Measurements from ENCODE around the gene OR4E2. TPM values are rescaled to one million over a fixed set of nuclear protein-coding genes. Genes with fewer than 3 reads are reported as not detected.
"Not testable (repeated sequence)": the region's sequence is repeated elsewhere in the genome, so short reads cannot be mapped to it uniquely, and the experiment has no call there.

The OR4E2 gene, protein sequence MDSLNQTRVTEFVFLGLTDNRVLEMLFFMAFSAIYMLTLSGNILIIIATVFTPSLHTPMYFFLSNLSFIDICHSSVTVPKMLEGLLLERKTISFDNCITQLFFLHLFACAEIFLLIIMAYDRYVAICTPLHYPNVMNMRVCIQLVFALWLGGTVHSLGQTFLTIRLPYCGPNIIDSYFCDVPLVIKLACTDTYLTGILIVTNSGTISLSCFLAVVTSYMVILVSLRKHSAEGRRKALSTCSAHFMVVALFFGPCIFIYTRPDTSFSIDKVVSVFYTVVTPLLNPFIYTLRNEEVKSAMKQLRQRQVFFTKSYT
- total RNA-seq (2014; rRNA removed; shearing (Covaris generic)): not detected in 2 replicates

DNA sequence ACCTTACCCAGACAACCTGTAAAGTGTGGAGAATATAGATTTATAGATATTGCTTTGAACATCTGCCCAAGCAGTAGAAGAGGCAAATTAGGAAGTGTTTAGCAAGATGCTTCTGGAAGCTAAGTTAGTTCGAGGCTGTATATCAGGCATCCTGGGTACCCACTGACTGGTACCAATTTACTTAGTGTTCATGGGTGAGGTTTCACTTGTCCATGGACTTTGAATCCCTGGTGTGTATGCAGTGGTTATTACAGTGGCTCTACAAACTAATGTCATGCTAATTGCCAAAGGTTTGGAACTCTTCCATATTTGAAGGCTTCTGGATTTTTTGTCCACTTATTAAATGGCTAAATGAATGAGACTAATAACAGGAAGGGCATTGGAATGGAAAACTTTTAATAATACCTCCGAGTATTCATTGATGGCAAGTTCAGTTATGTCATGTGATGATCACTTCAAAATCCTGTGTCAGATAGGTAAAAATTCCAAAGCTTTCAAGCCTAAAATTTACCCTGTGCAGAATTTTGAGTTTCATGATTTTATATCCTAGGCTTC lies at the start of gene OR4E2:
TSS of gene OR4E2 (plus strand) at position 505 of the 555 bp plus-strand sequence. CDS start 11,248 bp downstream, outside the sequence.
- no peak for DNase-seq (ENCODE audit: low spot score)

DNA sequence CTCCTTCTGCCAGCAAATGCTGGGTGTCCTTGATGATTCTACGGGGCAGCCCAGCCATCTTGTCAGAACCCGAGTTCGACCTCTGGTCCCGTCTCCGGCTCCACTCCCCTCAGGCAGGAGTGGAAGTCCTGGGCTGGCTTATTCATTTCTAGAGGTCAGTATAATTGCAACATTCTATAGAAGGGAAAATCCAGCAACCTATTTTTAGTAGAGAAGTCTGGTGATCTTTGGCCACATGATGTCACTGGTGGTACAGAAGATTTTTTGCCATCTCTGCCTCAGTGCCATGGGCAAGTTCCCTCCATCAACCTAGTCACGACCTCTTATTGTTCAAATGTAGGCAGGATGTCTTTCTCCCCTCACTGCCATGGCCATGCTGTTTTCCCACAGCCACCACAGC lies 41.3 kb upstream of the OR4E2 start:
- no peak for DNase-seq (ENCODE audit: low spot score)

DNA sequence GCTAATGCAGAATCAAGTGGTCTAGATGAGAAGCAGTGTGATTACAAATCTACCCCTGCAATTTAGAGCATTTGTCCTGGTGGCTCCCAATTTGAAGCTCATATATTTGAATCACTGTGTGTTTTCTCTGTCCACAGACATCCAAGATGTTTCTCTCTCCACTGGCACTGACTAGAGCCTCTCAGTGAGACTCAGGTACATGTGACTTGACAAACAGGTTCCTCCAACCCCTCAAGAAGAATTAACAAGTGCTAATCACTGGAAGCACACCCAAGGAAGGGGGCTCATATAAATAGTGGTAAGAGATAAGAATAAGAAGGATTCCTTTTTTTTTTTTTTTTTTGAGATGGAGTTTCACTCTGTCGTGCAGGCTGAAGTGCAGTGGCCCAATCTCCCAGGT lies 39.4 kb upstream of the OR4E2 start:
- no peak for DNase-seq (ENCODE audit: low spot score)

DNA sequence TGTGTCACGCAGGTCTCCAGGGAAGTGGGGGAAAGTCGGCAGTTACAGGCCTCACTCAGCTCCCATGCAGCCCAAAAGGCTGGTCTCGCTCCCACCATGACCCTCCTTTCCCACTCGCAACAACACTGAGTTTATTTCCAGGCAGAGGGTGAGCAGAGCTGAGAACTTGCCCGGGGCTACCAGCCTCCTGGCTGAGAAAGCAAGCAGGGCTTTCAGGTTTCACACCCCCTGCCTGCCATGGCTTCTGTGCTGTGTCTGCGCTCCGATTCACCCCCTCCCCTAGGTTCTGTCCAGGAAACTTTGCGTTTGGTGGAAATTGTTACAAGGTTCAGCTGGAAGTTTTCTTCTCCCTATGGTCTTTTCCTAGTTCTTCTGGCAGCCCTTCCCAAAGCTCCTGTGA lies 36.0 kb upstream of the OR4E2 start:
- DNase-seq (ENCODE audit: low spot score): no peak

DNA sequence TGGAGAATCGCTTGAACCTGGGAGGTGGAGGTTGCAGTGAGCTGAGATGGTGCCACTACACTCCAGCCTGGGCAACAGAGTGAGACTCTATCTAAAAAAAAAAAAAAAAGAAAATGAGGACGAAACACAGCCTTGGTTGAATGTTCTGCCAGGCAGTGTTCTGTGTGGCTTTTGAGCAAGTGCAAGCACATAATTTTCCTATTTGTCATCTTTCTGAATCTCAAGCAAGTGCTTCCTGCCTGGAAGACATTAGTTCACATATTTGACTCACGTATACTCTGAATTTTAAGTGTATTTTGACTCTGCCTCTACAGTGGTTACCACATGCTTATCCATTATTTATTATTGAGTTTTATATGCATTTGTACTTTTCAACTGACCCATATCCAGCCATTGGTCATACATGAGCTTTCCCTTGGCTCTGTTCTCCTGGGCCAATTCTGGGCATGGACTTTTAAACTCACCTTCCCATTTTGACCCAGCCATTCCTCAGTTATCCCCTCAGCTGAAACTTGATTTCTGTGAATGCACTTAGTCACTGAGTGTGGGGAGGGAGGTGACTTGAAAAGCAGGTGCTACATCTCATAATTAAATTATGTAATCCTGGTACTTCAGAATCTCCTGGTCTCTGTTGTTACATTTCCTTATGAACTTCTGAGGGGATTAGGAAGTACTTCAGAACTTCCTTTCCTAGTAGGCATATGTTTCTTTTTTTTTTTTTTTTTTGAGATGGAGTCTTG lies 27.0 kb upstream of the OR4E2 start:
- DNase-seq (ENCODE audit: low spot score): no peak

DNA sequence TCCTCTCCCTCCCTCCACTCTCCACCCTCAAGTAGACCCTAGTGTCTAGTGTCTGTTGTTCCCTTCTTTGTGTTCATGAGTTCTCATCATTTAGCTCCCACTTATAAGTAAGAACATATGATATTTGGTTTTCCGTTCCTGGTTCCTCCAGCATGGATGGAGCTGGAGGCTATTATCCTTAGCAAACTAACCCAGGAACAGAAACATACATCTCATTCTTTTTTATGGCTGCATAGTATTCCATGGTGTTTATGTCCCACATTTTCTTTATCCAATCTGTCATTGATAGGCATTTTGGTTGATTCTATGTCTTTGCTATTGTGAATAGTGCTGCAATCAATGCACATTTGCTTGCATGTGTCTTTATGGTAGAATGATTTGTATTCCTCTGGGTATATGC lies 23.1 kb upstream of the OR4E2 start:
- not testable (repeated sequence) for DNase-seq (ENCODE audit: low spot score)

DNA sequence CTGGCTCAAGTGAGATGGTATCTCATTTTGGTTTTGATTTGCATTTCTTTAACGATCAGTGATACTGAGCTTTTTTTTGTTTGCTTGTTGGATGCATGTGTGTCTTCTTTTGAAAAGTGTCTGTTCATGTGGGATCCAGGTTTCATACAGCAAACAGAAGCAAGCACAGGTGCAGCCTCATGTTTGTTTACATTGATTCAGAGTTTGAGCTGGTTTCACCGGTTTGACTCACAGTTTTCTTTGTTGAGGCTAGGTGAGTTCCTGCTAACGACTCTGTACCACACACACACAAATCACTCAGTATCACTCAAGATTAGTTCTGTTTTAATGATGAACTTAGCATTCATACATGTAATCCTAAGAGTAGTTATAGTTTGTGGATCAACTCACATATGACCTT lies 22.6 kb upstream of the OR4E2 start:
- no peak for DNase-seq (ENCODE audit: low spot score)

DNA sequence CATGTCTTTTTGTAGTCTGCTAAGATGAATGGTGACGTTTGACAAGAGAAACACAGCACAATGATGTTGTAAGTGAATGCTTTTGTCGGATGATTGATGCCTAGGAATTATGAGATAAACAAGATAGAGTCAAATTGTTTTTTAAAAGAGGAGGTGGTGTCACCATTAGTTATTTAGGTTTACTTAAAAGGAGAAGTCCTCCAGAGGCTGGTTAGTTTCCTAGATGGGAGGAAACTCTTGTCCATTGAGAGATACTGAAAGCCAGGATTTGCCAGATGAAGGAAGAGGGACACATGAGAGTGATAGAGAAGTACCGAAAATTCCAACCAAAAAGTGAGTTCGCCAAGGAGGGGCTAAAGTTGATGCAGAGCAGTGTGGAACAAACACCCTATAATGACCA lies 18.8 kb upstream of the OR4E2 start, which contains the start of gene OR10G2:
TSS of gene OR10G2 (minus strand) at position 101 of the 400 bp plus-strand sequence. CDS start at position 3, 98 bp downstream.
- no peak for DNase-seq (ENCODE audit: low spot score)

DNA sequence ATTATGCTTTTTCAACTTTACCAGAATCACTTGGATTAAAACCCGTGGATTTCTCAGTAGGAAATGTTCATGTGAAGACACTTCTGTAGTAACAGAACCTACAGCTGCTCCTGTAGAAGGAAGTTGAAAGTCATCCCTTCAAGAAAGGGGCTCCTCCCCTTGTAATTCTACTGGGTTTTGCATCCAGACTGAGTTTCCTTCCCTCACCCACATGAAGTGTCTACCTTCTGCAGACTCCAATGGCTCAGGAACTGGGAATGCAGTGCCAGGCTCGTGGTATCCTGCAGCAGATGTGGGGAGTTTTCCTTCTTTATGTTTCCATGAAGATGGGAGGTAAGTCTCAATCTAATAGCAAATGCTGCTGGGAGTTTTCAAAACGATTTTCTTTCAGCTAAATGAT lies 11.0 kb upstream of the OR4E2 start:
- no peak for DNase-seq (ENCODE audit: low spot score)

DNA sequence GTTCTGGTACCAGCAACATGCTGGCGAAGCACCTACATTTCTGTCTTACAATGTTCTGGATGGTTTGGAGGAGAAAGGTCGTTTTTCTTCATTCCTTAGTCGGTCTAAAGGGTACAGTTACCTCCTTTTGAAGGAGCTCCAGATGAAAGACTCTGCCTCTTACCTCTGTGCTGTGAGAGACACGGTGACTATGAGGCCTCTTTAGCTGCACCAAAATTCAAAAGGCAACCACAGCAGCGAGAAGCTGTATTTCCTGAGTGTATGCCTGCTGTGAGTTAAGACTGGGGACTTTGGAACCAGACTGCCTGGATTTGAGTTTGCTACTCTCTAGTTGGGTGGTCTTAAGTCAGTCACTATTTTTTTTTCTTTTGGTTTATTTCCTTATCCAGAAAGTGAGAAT lies 10.2 kb upstream of the OR4E2 start:
- no peak for DNase-seq (ENCODE audit: low spot score)

DNA sequence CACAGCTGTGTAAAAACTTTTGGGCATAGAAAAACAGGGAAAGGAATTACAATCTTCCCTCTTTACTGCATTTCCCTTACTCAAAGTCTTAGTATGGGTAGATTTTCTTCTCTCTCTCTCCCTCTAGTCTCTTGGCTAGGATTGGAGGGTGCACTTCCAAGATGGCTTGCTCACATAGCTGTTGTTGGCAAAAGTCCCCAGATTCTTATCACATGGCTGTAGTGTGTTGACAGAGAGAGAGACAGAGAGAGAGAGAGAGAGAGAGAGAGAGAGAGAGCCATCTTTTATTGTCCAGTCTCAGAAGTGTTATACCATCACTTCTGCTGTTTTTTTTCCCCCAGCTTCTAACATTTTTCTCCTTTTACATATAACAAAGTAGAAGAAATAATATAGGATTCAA lies 6.3 kb upstream of the OR4E2 start:
- DNase-seq (ENCODE audit: low spot score): peak; percentile 20

DNA sequence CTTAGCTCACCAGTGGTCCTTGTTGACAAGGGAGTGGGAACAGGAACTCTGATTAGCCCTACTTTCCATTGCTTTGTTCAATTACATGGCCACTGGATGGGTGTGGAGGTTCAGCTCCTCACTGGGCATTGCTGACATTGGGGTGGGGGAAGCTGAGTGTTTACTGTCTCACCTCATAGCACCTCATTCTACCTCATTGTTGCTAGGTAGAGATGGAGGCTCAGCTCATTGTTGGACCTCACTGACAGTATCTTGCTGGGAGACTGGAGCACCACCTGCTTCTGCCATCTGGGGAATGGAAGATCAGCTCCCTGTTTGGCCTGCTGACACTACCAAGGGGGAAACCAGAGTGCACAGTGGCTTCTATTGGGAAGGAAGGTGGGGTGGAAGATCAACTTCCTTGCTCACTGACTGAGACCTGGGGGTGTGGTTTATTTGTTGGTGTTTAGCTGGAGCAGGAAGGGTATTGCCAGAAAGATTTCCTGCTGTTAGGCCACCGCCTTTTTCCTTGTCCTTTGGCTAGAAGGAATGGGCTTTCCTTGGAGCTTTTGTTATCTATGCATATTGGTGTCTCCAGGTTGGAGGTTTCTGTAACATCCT lies 1.3 kb upstream of the OR4E2 start:
- no peak for DNase-seq (ENCODE audit: low spot score)

DNA sequence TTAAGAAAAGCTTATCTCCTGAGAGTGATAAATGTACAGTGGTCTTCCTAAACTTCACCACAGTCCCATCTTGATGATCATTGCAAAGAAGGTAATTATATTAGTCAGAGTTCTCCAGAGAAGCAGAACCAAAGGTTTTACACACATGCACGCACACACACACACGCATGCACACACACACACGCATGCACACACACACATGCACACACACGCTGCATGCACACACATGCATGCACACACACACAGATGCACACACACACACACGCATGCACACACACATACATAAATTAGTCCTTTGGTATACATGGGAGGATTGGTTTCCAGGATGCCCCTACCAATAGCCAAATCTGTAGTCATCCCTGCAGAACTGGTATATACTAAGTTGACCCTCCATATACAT lies 580 bp downstream of the OR4E2 start:
- no peak for DNase-seq (ENCODE audit: low spot score)

DNA sequence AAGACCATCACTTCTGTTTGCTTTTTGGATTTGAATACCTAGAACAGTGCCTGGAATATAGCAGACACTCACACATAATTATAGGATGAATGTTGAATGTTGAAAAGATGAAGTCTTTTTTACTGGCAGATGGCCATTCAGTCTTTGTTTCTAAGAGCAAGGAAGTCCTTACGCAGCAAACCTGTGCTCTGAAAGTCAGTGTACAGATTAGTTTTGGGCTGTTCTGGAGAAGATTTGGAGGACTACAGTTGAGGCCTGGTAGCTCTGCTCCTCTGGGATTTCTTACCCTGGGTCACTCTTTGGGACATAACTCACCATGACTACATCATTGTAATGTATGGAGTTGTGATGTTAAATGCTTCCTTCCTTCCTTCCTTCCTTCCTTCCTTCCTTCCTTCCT lies 3.3 kb downstream of the OR4E2 start:
- DNase-seq (ENCODE audit: low spot score): no peak

DNA sequence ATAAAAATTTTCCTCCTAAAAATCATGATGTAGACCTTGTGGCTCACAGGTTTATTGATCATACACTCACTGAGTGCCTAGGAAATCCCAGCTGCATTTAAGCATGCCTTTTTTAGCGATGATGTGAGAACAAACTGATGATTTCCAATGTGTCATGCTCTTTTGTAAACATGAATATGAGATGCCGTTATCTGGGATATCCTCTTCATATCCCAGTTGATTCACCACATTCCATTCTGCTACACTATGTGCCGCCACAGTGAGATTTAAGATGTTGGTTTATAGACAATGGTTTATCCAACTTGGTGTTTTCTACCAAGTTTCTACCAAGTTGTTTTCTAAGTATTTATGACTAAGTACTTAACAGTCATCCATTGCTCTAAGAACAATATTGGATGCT lies 14.7 kb downstream of the OR4E2 start:
- DNase-seq (ENCODE audit: low spot score): peak; percentile 39

DNA sequence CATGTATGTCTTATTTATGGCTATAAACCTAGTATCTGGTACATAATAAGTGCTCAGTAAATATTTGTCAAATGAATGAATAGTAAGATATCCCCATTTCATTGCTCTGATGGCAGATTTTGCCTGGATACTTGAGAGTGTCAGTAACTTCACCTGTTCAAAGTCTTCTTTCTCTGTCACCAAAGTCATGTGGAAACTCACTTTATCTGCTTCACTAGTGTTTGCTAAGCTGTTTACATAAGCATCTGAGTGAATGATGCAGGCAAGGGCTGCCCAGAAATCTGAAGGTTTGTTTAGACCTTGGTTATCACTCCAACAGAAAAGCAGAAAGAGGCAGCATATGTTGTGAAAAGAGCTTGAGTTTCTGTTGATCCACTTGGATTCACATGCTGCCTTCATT lies 15.6 kb downstream of the OR4E2 start:
- no peak for DNase-seq (ENCODE audit: low spot score)

DNA sequence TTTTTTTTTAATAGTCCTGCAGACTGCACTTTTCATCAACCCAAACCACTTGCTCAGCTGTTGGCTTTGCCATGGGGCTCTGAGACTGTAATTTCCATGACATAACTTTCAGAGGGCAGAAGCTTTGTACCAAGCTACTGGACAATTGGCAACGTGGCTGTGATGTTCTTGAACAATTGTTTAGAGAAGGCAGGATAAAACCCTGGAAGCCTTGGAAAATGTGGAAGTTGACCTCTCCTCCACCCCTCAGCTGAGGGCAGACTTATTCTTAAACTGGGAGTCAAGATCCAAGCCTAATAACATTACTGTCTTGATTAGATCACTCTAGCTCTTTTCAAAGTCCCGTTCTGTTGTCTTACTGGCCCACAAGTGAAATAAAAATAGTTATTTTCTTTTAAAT lies 17.7 kb downstream of the OR4E2 start:
- no peak for DNase-seq (ENCODE audit: low spot score)

DNA sequence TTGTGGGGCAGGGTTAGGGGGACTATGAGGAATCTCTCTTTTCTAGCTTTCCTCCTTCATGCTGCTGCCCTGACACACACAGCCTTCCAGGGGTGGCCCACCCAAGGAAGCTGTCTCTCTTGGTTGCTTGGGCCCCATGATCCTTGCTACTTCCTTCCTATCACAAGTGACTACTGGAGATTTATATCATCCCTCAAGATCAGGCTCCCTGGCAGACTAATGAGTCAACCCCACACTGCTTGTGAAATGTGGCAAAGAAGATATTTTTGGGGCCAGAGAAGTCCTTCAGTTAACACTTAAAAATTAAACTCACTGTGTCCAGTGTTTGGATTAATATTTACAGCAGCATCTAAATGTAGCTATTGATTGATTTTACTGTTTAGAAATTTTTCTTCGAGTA lies 18.5 kb downstream of the OR4E2 start:
- no peak for DNase-seq (ENCODE audit: low spot score)

DNA sequence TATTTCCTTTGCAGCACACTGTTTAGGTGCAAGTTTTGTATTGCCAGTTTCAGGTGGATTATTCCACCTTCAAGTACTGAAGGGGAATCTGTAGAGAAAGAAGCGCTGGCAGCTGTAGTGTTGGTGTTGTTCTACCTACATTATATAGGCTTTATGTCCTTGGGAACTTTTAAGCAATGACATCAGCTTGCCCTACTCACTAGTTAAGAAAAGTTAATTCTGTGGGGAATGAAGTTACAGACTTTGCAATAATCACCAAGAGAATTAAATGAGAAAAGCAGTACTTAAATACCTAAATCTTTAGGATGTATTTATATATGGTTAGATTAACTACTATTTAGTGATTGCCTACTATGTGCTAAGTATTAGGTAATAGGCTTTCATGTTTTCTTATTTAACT lies 20.1 kb downstream of the OR4E2 start, which contains the start of gene OR4E1:
TSS of gene OR4E1 (minus strand) at position 101 of the 400 bp plus-strand sequence. CDS start 2,883 bp downstream, outside the sequence.
- DNase-seq (ENCODE audit: low spot score): no peak

DNA sequence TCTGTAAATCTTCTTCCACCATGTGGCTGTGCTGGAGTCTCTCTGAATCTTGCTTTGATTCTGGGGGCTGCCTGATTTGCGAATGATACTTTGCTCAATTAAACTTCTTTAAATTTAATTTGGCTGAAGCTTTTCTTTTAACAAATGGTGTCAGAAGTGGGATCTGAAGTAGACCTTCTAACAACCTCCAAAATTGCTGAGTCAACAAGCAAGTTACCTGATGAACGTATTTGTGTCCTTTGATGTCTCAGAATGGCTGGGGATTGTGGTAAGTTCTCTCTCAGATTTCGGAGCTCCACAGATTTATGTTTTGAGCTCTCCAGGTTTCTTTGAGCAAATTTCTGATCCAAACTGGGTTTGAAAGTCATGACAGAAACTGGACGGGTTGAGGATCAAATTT lies 21.9 kb downstream of the OR4E2 start:
- no peak for DNase-seq (ENCODE audit: low spot score)

DNA sequence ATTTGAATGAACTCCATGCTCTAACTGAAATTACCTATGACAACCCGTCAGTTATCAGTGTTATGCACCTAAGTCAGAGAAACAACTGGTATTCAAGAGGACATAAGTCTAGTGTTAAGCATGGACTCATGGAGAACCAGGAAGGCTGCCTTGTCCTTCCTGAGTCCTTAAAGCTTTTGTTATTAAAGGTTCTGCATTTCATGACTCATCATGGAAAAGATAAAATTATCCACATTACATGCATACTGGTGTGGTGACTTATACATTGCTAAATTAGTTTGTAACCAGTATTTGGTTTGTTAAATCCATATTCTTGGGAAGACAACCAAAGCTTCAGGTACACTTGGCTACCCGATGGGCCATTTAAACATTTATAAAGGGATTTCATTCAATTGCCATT lies 26.4 kb downstream of the OR4E2 start:
- DNase-seq (ENCODE audit: low spot score): no peak

DNA sequence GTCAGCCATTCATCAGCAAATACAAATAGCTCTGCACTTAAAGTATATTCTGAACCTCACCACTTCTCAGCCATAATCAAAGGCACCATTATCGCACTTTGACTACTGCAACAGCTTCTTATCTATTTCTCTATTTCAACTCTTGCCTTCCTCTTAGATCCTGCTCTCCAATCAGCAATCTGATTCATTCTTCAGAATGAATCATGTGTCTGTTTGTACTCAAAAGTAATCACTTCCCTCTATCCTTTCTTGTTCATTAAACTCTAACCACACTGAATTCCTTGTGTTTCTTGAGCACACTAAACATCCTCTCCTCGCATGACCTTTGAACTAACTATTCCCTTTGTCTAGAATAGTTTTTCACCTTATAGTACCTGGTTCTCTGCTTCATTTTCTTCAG lies 32.8 kb downstream of the OR4E2 start:
- DNase-seq (ENCODE audit: low spot score): no peak

Data from H4 (cell line).